ENCODE results near the gene FAM241B.

DNA sequence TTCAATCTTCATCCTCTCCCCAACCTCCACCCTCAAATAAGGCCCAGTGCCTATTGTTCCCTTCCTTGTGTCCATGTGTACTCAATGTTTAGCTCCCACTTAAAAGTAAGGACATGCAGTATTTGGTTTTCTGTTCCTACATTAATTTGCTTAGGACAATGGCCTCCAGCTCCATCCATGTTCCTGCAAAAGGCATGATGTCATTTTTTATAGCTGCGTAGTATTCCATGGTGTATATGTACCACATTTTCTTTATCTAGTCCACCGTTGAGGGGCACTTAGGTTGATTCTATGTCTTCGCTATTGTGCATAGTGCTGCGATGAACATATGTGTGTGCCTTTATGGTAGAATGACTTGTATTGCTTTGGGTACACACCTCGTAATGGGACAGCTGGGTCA, 49.6 kb upstream of the FAM241B start:
- TF ChIP-seq, protein P1, sequence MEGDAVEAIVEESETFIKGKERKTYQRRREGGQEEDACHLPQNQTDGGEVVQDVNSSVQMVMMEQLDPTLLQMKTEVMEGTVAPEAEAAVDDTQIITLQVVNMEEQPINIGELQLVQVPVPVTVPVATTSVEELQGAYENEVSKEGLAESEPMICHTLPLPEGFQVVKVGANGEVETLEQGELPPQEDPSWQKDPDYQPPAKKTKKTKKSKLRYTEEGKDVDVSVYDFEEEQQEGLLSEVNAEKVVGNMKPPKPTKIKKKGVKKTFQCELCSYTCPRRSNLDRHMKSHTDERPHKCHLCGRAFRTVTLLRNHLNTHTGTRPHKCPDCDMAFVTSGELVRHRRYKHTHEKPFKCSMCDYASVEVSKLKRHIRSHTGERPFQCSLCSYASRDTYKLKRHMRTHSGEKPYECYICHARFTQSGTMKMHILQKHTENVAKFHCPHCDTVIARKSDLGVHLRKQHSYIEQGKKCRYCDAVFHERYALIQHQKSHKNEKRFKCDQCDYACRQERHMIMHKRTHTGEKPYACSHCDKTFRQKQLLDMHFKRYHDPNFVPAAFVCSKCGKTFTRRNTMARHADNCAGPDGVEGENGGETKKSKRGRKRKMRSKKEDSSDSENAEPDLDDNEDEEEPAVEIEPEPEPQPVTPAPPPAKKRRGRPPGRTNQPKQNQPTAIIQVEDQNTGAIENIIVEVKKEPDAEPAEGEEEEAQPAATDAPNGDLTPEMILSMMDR (IDR thresholded peaks at IDR 0.05), result no peak
- TF ChIP-seq YY1 (IDR thresholded peaks at IDR 0.05; ENCODE audit: low read depth) (no peak), TAF1 (IDR thresholded peaks at IDR 0.05; ENCODE audit: borderline replicate concordance, low read depth, low read length) (no peak), MEF2A (IDR thresholded peaks at IDR 0.05; ENCODE audit: borderline replicate concordance, low read depth) (no peak), CHD2 (IDR thresholded peaks at IDR 0.05; ENCODE audit: low read length, partially characterized antibody) (no peak), POLR2AphosphoS5 (IDR thresholded peaks at IDR 0.05; ENCODE audit: low read depth, low read length) (no peak), NFIC (IDR thresholded peaks at IDR 0.05; ENCODE audit: borderline replicate concordance) (no peak), GABPA (IDR thresholded peaks at IDR 0.05; ENCODE audit: low read depth) (no peak), RCOR1 (IDR thresholded peaks at IDR 0.05; ENCODE audit: low read length) (no peak)
- TF ChIP-seq, protein P2, sequence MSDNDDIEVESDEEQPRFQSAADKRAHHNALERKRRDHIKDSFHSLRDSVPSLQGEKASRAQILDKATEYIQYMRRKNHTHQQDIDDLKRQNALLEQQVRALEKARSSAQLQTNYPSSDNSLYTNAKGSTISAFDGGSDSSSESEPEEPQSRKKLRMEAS (IDR thresholded peaks at IDR 0.05; ENCODE audit: low read depth), result no peak
- TF ChIP-seq, protein P3, sequence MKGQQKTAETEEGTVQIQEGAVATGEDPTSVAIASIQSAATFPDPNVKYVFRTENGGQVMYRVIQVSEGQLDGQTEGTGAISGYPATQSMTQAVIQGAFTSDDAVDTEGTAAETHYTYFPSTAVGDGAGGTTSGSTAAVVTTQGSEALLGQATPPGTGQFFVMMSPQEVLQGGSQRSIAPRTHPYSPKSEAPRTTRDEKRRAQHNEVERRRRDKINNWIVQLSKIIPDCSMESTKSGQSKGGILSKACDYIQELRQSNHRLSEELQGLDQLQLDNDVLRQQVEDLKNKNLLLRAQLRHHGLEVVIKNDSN (IDR thresholded peaks at IDR 0.05; ENCODE audit: borderline replicate concordance, low read depth), result no peak

Measured in SK-N-SH (cell line).